ENCODE results near the gene EYS. TPM values are rescaled to one million over a fixed set of nuclear protein-coding genes. Genes with fewer than 3 reads are reported as not detected.

Gene EYS
- total RNA-seq, 1 experiment from 2014 or later: not detected

DNA sequence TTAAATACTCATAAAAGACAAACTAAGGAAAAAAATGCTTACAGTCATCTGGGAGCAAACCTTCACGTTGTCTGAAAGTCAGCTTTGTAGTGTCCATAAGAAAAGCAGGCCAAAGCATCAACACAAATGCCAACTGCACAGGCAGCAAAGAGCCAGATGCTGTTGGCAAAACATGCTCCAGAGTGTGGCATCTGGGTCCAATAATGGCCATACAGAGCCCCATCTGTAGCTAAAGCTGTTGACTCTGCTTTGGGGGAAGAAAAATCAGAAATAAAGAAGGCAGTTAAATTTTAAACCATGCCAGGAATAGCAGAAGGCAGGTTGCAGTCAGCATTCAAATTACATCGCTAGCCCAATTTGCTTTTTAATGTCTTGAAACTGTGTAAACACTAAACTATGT is 776.3 kb downstream of the EYS start (continued):
- TF ChIP-seq TCF7L2 (IDR thresholded peaks at IDR 0.05; ENCODE audit: borderline replicate concordance, extremely low read depth, insufficient read depth, insufficient read length): no peak

DNA sequence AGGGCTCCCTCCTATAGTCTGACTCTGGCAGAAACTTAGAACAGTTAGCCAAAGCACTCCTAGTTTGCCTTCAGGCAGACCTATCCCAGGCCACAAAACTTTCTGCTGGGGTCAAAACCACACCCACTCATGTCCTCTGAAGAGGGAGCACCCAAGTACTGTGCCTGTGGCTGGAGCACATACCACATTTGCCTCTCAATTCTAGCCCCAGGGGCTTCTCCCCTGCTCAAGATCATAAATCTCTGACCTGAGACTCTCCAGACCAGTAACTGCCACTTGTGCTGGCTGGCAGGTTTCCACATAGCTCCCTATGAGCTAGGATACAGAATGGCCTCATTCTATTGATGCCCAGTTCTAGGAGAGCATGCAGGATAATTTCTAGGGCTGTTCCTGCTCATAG is 781.0 kb downstream of the EYS start:
- Histone ChIP-seq H3K9me2 (ENCODE audit: insufficient read depth) (no peaks in the 10 kb centered on the region), H3K9me3 (ENCODE audit: control insufficient read depth in 1 of 2, insufficient read depth in 1 of 2, low read depth in 1 of 2, low read length in 2 of 2) (peaks cover 6 to 18% of the 10 kb centered on the region in 2 experiments; a peak in 2 of 4 replicates), H3K4me1 (ENCODE audit: control insufficient read depth in 1 of 2, insufficient read depth in 2 of 2, low read length in 2 of 2) (no peaks in the 10 kb centered on the region), H3K27me3 (ENCODE audit: insufficient read depth, low read length) (no peaks in the 10 kb centered on the region), H2AFZ (ENCODE audit: low read depth, low read length, poor library complexity, severe bottlenecking) (no peak overlapping the region), H3K9ac (ENCODE audit: low read length) (no peak overlapping the region), H4K20me1 (ENCODE audit: insufficient read depth) (no peaks in the 10 kb centered on the region), H3K27ac (ENCODE audit: low read depth, low read length) (no peak overlapping the region), H3K79me2 (ENCODE audit: insufficient read depth, low read length) (no peaks in the 10 kb centered on the region), H3K4me2 (ENCODE audit: low read length) (no peak overlapping the region), H3K36me3 (ENCODE audit: control insufficient read depth in 1 of 2, insufficient read depth in 2 of 2, low read length in 2 of 2) (no peaks in the 10 kb centered on the region), H3K4me3 (replicated peaks in 1 of 2; ENCODE audit: low read depth in 1 of 2, low read length in 2 of 2) (no peak overlapping the region)
- ChIA-PET POLR2A (no interaction called here), RAD21 (ENCODE audit: low non-redundant PET in 1 of 2, low total read pairs in 2 of 2, uncharacterized antibody in 2 of 2, unreplicated experiment in 2 of 2) (no interaction called here), CTCF (no interaction called here)
- ATAC-seq (no peak), DNase-seq (ENCODE audit: low read depth, low spot score) (no peak)
- intact Hi-C loops (cut with micrococcal nuclease): no loop called here
- no TSS peak for BruUV-seq (replicated peaks)
- no peak for TF ChIP-seq SIN3A (IDR thresholded peaks at IDR 0.05; ENCODE audit: low read depth)
- TF ChIP-seq, protein P1, sequence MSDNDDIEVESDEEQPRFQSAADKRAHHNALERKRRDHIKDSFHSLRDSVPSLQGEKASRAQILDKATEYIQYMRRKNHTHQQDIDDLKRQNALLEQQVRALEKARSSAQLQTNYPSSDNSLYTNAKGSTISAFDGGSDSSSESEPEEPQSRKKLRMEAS (IDR thresholded peaks at IDR 0.05): no peak
- TF ChIP-seq JUND (IDR thresholded peaks at IDR 0.05): no peak
- TF ChIP-seq SP1 (IDR thresholded peaks at IDR 0.05; ENCODE audit: low read depth): no peak
- TF ChIP-seq RAD21 (IDR thresholded peaks at IDR 0.05; ENCODE audit: low read depth): no peak
- TF ChIP-seq ZNF274 (IDR thresholded peaks at IDR 0.05; ENCODE audit: low read depth, low read length): no peak
- TF ChIP-seq, protein P2, sequence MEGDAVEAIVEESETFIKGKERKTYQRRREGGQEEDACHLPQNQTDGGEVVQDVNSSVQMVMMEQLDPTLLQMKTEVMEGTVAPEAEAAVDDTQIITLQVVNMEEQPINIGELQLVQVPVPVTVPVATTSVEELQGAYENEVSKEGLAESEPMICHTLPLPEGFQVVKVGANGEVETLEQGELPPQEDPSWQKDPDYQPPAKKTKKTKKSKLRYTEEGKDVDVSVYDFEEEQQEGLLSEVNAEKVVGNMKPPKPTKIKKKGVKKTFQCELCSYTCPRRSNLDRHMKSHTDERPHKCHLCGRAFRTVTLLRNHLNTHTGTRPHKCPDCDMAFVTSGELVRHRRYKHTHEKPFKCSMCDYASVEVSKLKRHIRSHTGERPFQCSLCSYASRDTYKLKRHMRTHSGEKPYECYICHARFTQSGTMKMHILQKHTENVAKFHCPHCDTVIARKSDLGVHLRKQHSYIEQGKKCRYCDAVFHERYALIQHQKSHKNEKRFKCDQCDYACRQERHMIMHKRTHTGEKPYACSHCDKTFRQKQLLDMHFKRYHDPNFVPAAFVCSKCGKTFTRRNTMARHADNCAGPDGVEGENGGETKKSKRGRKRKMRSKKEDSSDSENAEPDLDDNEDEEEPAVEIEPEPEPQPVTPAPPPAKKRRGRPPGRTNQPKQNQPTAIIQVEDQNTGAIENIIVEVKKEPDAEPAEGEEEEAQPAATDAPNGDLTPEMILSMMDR (IDR thresholded peaks at IDR 0.05 in 2 of 3, conservative IDR thresholded peaks at IDR 0.05 in 1 of 3; ENCODE audit: borderline replicate concordance in 1 of 3, insufficient read depth in 1 of 3, low read depth in 2 of 3, low read length in 2 of 3): no peak
- TF ChIP-seq POLR2AphosphoS5 (IDR thresholded peaks at IDR 0.05; ENCODE audit: low read depth, low read length): no peak
- TF ChIP-seq, protein P3, sequence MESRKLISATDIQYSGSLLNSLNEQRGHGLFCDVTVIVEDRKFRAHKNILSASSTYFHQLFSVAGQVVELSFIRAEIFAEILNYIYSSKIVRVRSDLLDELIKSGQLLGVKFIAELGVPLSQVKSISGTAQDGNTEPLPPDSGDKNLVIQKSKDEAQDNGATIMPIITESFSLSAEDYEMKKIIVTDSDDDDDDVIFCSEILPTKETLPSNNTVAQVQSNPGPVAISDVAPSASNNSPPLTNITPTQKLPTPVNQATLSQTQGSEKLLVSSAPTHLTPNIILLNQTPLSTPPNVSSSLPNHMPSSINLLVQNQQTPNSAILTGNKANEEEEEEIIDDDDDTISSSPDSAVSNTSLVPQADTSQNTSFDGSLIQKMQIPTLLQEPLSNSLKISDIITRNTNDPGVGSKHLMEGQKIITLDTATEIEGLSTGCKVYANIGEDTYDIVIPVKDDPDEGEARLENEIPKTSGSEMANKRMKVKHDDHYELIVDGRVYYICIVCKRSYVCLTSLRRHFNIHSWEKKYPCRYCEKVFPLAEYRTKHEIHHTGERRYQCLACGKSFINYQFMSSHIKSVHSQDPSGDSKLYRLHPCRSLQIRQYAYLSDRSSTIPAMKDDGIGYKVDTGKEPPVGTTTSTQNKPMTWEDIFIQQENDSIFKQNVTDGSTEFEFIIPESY (IDR thresholded peaks at IDR 0.05; ENCODE audit: extremely low read depth, insufficient replicate concordance, low read length): no peak
- no peak for TF ChIP-seq ZFX (IDR thresholded peaks at IDR 0.05)
